GM12891 (cell line): Measurements from ENCODE around the gene RASGRF2.

ENCODE experiments used
- PAX5 ChIP-seq: IDR thresholded peaks from 2 replicates; pipeline ENCODE4 v1.6.1; 2011; ENCODE audit warnings: low read length, moderate library complexity, mild to moderate bottlenecking; ENCODE audit not compliant: insufficient read depth, severe bottlenecking
- POLR2A ChIP-seq: IDR thresholded peaks from 2 replicates; pipeline ENCODE4 v1.6.1; 2011; ENCODE audit warnings: low read depth, low read length, control low read depth
- POLR2AphosphoS5 ChIP-seq: IDR thresholded peaks from 2 replicates; pipeline ENCODE4 v1.6.1; 2011; ENCODE audit warnings: low read depth, low read length, control low read depth
- POU2F2 ChIP-seq: IDR thresholded peaks from 2 replicates; pipeline ENCODE4 v1.6.1; 2011; ENCODE audit warnings: low read depth, mild to moderate bottlenecking, control low read depth, low read length, moderate library complexity
- SPI1 ChIP-seq: IDR thresholded peaks from 2 replicates; pipeline ENCODE4 v1.6.1; 2011; ENCODE audit warnings: low read depth, low read length, control low read depth
- TAF1 ChIP-seq: IDR thresholded peaks from 2 replicates; pipeline ENCODE4 v1.6.1; 2011; ENCODE audit warnings: low read depth, low read length, control low read depth

GRCh38 chr5:81125959-81126358, 165.8 kb downstream of the RASGRF2 start:
- TF ChIP-seq POLR2AphosphoS5 (no peak), TAF1 (no peak), POLR2A (no peak), POU2F2 (no peak), PAX5 (no peak), SPI1 (no peak)
